Measurements from ENCODE around the gene ASTN1. TPM values are rescaled to one million over a fixed set of nuclear protein-coding genes. Genes with fewer than 3 reads are reported as not detected.

ASTN1 gene
- total RNA-seq, 2 donors from 2014 or later, result 1.3 TPM

- TF ChIP-seq, protein P1, sequence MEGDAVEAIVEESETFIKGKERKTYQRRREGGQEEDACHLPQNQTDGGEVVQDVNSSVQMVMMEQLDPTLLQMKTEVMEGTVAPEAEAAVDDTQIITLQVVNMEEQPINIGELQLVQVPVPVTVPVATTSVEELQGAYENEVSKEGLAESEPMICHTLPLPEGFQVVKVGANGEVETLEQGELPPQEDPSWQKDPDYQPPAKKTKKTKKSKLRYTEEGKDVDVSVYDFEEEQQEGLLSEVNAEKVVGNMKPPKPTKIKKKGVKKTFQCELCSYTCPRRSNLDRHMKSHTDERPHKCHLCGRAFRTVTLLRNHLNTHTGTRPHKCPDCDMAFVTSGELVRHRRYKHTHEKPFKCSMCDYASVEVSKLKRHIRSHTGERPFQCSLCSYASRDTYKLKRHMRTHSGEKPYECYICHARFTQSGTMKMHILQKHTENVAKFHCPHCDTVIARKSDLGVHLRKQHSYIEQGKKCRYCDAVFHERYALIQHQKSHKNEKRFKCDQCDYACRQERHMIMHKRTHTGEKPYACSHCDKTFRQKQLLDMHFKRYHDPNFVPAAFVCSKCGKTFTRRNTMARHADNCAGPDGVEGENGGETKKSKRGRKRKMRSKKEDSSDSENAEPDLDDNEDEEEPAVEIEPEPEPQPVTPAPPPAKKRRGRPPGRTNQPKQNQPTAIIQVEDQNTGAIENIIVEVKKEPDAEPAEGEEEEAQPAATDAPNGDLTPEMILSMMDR (IDR thresholded peaks at IDR 0.05), result no peak
- peaks cover 0 to 15% of the 10 kb centered on the region in 2 donors for H3K4me1 ChIP-seq
- H3K36me3 ChIP-seq, result no peaks in the 10 kb centered on the region
- peaks cover 0 to 10% of the 10 kb centered on the region in 2 donors for H3K27me3 ChIP-seq
- no peak overlapping the region for H3K4me3 ChIP-seq
- no peaks in the 10 kb centered on the region for H3K9me3 ChIP-seq
- no peak for DNase-seq (ENCODE audit: low spot score)
- H3K27ac ChIP-seq, result no peak overlapping the region
These were observed 9.5 kb upstream of the ASTN1 start for GRCh38 chr1:177173976-177174375.

DNA sequence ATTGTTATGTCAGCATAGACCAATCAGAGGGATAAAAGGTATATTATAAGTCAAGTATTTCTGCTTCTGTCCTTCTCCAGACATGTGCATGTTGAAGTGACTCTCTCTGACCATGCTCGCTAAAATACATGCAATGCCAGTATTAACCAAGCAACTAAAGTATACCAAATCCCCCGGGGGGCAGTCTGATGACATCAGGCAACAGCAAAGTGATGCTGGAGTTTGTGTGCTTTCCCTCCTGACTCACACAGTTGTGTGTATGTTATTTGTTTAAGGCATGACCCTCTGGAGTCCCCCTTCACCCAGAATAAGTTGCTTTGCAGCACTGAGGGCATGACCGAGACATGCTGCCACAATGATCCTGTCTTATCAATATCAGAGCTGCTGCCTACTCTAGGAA, 8.4 kb upstream of the ASTN1 start:
- Histone ChIP-seq H3K27me3 (peaks cover 0 to 13% of the 10 kb centered on the region in 2 donors), H3K9me3 (no peaks in the 10 kb centered on the region), H3K27ac (no peak overlapping the region), H3K4me3 (no peak overlapping the region), H3K4me1 (peaks cover 0 to 15% of the 10 kb centered on the region in 2 donors), H3K36me3 (no peaks in the 10 kb centered on the region)
- no peak for DNase-seq (ENCODE audit: low spot score)
- TF ChIP-seq, protein P1 (IDR thresholded peaks at IDR 0.05), result no peak

GRCh38 chr1:177172272-177172671, 7.8 kb upstream of the ASTN1 start:
- no peaks in the 10 kb centered on the region for H3K36me3 ChIP-seq
- no peak overlapping the region for H3K27ac ChIP-seq
- H3K4me3 ChIP-seq, result no peak overlapping the region
- H3K27me3 ChIP-seq, result peaks cover 0 to 13% of the 10 kb centered on the region in 2 donors
- no peaks in the 10 kb centered on the region for H3K9me3 ChIP-seq
- peaks cover 0 to 15% of the 10 kb centered on the region in 2 donors for H3K4me1 ChIP-seq
- TF ChIP-seq, protein P1 (IDR thresholded peaks at IDR 0.05), result no peak
- no peak for DNase-seq (ENCODE audit: low spot score)

DNA sequence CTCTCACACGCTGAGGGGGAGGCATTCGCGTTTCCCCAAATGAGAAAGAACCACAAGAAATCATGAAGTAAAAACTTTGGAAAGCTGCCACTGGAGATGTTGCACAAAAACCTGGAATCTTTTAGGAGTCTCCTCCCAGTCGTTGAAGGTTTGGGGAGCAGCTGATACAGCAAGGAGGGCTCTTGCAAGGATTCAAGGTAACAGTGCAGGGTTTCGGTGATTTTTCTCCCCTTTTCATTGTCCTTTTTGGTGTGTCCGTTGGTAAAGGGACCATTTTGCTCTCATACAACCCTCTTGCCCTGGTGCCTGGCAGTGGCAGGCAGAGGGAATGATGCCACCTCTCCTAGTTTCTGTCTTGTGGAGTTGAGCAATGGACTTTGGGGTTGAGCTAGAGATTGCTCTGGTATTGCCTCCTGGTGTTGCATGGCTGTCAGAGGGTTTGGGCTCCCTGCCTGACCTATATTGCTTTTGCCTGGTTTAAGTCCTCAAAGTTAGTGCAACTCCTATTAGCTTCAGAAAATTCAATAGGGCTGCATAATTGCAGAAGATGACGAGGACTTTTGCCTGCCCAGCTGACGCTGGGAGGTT, 7.1 kb upstream of the ASTN1 start:
- TF ChIP-seq, protein P1 (IDR thresholded peaks at IDR 0.05), result no peak
- DNase-seq (ENCODE audit: low spot score), result no peak
- H3K4me3 ChIP-seq, result peak overlapping the region in 1 of 2 donors; percentile 46
- no peaks in the 10 kb centered on the region for H3K9me3 ChIP-seq
- no peaks in the 10 kb centered on the region for H3K36me3 ChIP-seq
- H3K4me1 ChIP-seq, result peaks cover 0 to 15% of the 10 kb centered on the region in 2 donors
- peaks cover 0 to 13% of the 10 kb centered on the region in 2 donors for H3K27me3 ChIP-seq
- no peak overlapping the region for H3K27ac ChIP-seq

- TF ChIP-seq, protein P1 (IDR thresholded peaks at IDR 0.05), result no peak
- H3K27me3 ChIP-seq, result peaks cover 0 to 13% of the 10 kb centered on the region in 2 donors
- peaks cover 0 to 15% of the 10 kb centered on the region in 2 donors for H3K4me1 ChIP-seq
- H3K27ac ChIP-seq, result no peak within 1 kb of the TSS
- H3K36me3 ChIP-seq, result no peaks in the 10 kb centered on the region
- DNase-seq (ENCODE audit: low spot score), result no peak
- H3K4me3 ChIP-seq, result peak within 1 kb of the TSS; percentile 31 to 46
- no peaks in the 10 kb centered on the region for H3K9me3 ChIP-seq
These were observed 6.4 kb upstream of the ASTN1 start, which contains the start of gene BRINP2 for GRCh38 chr1:177170756-177171535. TSS of gene BRINP2 (plus strand) at chr1:177170958. CDS start at chr1:177229877, 58,919 bp downstream.

Measured in right atrium auricular region (tissue), 2 donors.